HG02840 (cell line): ENCODE measurements around the gene MCC.
"Not testable (repeated sequence)": the region's sequence is repeated elsewhere in the genome, so short reads cannot be mapped to it uniquely, and the experiment has no call there.

ENCODE experiments used
- ATAC-seq: cut with Tn5 transposase; IDR thresholded peaks from one replicate; pipeline ENCODE4 v1.9.1; 2021; ENCODE audit warnings: mild to moderate bottlenecking, moderate library complexity, moderate number of reproducible peaks; ENCODE audit not compliant: unreplicated experiment, low FRiP score

MCC gene

DNA sequence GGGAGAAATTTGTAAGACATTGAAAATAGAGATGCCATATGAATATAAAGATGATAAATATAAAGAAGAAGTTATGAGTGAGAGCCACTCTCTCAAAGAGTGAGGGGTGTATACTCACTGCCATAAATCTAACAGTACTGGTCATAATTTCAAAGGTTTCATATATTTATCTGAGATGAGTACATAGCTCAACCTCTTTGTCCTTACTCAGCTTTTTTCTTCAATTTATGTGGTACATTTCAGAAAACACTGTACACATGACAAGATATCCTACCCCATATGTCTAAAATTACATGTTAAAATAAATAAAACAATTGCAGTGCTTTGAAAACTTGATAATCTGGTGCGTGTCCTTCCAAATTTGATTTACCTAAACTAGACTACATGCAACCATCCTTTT lies 5.2 kb upstream of the MCC start:
- no peak for ATAC-seq

GRCh38 chr5:113491022-113491421 lies 2.8 kb upstream of the MCC start:
- ATAC-seq: no peak

DNA sequence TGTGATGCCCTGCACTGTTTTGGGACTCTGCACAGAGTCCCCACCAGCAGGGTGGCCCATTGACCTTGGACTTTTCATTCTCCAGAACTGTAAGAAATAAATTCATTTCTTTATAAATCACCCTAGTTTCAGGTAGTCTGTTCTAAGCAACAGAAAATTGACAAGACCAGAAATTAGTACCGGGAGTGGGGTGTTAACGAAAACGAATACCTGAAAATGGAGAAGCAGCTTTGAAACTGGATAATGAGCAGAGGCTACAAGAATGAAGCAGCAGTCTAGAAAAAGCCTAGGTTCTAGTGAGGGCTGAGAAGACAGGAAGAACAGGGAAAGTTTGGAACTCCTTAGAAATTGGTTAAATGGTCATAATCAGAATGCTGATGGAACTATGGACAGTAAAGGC lies 2.1 kb upstream of the MCC start:
- ATAC-seq: no peak

DNA sequence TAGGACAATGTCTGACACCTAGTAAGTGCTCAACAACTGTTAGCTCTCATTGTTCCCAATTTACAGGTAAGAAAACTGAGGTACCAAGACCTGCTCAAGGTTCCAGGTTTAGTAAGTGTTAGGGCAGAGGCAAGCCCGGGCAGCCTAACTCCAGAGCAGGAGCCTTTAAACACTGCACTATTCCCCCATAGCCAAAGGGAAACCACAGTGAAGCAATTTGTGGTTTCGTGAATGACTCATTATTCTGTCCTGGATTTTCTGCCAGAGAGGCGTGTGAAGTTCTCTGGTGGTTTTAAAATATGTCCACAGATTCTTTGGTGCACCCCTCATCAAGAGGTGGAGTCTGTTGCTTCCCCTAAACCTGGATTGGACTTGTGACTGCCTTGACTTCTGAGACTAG lies 1.0 kb upstream of the MCC start:
- ATAC-seq: no peak

DNA sequence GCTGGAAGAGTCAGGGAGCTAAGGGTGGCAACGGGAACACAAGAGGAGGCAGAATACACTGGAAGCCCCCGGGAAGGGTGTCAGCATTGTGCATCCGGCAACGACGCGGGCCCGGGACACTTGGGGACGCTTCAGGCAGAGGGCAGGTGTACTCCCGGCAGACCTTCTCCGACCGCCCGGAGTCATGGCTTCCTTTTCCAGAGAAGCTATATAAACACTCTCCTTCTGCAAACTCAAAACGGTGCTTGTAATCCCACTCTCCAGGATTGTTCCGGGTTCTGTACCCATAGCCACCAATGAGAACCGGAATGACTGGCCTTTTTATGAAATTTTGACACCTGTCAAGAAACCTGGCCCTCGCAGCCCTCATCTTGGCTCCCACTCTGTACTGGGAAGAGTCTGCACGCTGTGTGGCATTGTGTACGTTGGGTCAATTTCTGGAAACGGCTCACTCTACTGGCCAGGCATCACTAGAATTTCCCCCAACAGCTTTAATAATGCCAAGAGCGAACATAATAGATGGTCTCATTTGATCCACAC lies 462 bp upstream of the MCC start:
- ATAC-seq: no peak

GRCh38 chr5:113487416-113487780 lies 855 bp downstream of the MCC start:
- ATAC-seq: no peak

GRCh38 chr5:113480243-113480642 lies 8.0 kb downstream of the MCC start:
- ATAC-seq: no peak

GRCh38 chr5:113478691-113479090 lies 9.6 kb downstream of the MCC start:
- ATAC-seq: no peak

GRCh38 chr5:113474100-113474728 lies 14.0 kb downstream of the MCC start:
- ATAC-seq: no peak

- ATAC-seq: no peak
These were observed 25.2 kb downstream of the MCC start for GRCh38 chr5:113463032-113463431.

GRCh38 chr5:113457106-113457505 lies 31.1 kb downstream of the MCC start:
- not testable (repeated sequence) for ATAC-seq

DNA sequence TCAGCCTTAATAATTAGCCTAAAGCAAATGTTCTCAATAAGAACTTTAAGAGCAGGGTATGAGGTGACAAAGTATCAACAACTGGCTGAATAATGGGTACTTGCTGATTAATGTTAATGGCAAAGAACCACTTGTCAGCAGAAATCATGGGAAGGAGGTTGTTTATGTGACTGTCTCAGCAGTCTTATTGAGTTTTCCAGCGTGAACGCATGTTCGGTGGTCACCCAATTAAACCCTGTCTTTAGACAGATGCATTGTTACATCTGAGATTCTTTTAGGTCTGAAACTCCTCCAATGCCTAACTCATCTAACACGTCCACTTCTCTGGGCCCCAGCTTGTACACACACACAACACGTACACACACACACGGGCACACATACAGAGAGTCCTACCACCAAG lies 35.3 kb downstream of the MCC start:
- ATAC-seq: no peak

DNA sequence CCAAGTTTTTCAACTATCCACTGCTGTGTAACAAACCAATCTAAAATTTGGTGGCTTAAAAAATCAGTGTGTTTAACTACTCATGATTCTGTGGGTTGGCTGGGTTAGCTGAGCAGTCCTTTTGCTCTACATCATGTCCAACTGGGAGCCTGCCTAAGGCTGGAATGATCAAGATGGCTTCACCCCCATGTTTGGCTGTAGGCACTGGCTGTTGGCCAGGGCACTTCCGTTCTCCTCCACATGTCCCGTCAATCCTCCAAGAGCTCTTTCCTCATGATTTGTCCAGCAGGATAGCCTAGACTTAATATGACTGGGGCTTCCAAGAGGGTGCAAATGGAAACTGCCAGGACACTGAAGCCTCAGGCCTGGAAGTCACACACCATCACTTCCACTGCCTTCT lies 36.5 kb downstream of the MCC start:
- no peak for ATAC-seq

DNA sequence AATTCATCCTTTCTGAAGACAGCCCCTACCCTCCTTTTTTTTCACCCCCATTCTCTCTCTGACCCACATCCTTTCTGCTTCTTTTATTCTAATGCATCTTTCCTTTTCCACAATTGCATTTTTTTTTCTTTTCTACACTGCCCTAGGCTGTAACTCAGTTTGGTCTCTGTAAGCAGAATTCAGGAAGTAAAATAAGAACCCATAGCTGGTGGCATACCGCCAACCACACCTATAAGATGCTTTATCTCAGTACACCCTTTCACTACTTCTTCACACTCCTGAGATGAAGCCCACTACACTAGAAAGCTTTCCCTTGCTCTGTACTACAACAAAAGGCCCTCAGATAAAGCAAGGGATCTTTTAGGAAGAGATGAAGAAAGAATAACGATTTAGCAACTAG lies 37.3 kb downstream of the MCC start:
- ATAC-seq: no peak

DNA sequence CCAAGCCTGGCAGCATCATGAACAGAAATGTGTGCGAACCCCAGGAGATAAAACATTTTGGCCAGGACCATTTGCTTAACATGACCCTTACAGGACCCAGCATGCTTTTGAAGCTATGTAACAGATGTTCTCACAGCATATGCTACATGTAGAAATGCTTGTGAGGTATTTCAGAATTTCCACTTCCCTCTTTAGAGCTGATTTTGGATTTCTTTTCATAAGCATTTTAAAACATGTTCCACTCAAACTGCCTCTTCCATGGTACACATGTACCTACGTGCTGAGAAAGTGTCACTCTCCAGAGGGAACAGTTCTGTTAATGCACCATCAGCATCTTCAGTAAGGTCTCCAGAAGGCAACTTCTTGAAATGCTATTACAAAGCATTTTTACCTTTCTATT lies 37.8 kb downstream of the MCC start:
- no peak for ATAC-seq

GRCh38 chr5:113448252-113448651 lies 40.0 kb downstream of the MCC start:
- no peak for ATAC-seq

GRCh38 chr5:113447498-113448050 lies 40.7 kb downstream of the MCC start:
- ATAC-seq: no peak

- no peak for ATAC-seq
These were observed 41.8 kb downstream of the MCC start for GRCh38 chr5:113446358-113446927.

- no peak for ATAC-seq
These were observed 51.1 kb downstream of the MCC start for GRCh38 chr5:113437111-113437510.

DNA sequence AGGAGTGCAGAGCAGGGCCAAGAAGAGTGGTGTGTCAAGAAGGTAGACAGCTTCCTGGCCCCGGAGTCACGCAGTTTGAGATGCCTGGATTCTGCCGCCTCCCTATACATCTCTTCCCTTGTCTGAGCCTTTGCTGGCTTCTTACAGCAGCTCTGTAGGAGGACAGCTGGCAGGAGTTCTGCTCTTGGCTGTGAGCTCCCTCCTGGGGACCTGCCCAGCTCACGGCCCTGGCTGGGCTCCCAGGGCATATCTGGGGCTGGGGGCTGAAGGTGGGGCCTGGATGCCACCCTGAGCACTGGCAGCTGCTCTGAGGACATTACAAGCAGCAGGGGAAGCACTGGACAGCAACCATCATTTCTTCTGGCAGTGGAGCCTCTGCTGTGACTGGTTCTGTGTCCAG lies 52.7 kb downstream of the MCC start:
- no peak for ATAC-seq

DNA sequence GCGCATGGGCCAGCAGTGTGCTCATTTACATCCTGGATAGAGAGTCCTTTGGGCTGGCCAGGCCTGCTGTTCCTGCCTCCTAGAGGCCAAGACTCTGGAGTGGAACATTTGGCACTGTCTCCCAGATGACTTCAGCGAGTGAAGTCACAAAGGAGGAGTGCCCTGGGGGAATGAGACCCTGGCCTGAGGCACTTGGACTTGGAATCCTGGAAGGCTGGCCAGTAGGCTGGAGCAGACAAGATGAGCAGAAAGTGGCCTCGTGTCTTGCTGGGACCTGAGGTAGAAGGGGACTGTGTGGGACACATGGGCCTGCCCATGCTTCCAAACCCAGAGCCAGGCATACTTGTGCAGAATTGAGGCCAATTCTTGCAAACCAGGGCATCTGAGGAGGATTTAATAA lies 53.4 kb downstream of the MCC start, which contains the start of gene TSSK1B:
Gene TSSK1B (minus strand): TSS at position 101 of the 400 bp plus-strand sequence. CDS start 150 bp downstream, outside the sequence.
- no peak for ATAC-seq
